ENCODE data around the gene ARHGAP15.
"Not testable (repeated sequence)": the region's sequence is repeated elsewhere in the genome, so short reads cannot be mapped to it uniquely, and the experiment has no call there.

Gene ARHGAP15

DNA sequence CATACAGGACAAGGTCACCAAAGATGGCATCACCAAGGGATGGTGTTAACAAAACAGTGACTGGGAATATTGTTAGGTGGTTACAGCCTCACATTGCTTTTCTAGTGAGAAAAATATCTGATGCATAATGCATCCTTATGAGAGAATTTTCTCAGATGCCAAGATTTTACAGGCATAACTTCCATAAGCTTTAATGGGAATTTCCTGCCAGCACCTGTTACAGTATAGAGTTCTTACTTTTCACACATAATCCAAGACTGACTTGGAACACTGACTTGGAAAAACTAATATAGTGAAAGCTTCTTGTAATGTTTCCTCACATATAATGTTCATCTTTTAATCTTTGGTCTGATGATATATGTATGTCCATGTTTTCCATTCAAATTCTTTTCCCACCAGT lies 402.8 kb downstream of the ARHGAP15 start:
- Histone ChIP-seq H3K36me3 (ENCODE audit: insufficient read depth, insufficient read length, low read length) (no peaks in the 10 kb centered on the region), H3K27me3 (ENCODE audit: insufficient read depth, insufficient read length) (no peaks in the 10 kb centered on the region), H3K9me3 (ENCODE audit: insufficient read depth, low read length) (no peaks in the 10 kb centered on the region), H3K4me1 (ENCODE audit: insufficient read depth, insufficient read length) (no peaks in the 10 kb centered on the region), H3K4me3 (ENCODE audit: insufficient read length, low read depth) (no peak overlapping the region), H3K9ac (ENCODE audit: insufficient read length, low read depth) (no peak overlapping the region)
- DNase-seq (ENCODE audit: low read depth, low spot score), result no peak
- TF ChIP-seq ZNF274 (IDR thresholded peaks at IDR 0.05; ENCODE audit: low read depth, low read length) (no peak), SUZ12 (IDR thresholded peaks at IDR 0.05; ENCODE audit: extremely low read depth, insufficient read depth, insufficient read length) (no peak), YY1 (IDR thresholded peaks at IDR 0.05; ENCODE audit: insufficient read depth, insufficient read length) (no peak)

DNA sequence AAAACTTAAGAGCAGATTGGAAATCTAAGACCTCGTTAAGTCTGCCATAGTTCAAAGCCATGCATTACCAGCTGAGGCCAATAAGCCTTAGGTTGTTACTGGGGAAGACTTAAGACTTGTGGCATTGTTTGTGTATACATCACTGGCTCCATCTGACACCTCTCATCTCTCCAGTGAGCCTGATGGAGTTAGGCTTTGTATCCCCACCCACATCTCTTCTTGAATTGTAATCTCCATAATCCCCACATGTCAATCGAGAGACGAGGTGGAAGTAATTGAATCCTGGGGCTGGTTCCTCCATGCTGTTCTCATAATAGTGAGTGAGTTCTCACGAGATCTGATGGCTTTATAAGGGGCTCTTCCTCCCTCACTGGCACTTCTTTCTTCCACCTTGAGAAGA lies 404.6 kb downstream of the ARHGAP15 start:
- no peak overlapping the region for H3K9ac ChIP-seq (ENCODE audit: insufficient read length, low read depth)
- no peaks in the 10 kb centered on the region for H3K4me1 ChIP-seq (ENCODE audit: insufficient read depth, insufficient read length)
- no peak for TF ChIP-seq SUZ12 (IDR thresholded peaks at IDR 0.05; ENCODE audit: extremely low read depth, insufficient read depth, insufficient read length)
- TF ChIP-seq YY1 (IDR thresholded peaks at IDR 0.05; ENCODE audit: insufficient read depth, insufficient read length), result no peak
- TF ChIP-seq ZNF274 (IDR thresholded peaks at IDR 0.05; ENCODE audit: low read depth, low read length), result no peak
- DNase-seq (ENCODE audit: low read depth, low spot score), result no peak
- no peaks in the 10 kb centered on the region for H3K36me3 ChIP-seq (ENCODE audit: insufficient read depth, insufficient read length, low read length)
- H3K4me3 ChIP-seq (ENCODE audit: insufficient read length, low read depth), result no peak overlapping the region
- H3K9me3 ChIP-seq (ENCODE audit: insufficient read depth, low read length), result no peaks in the 10 kb centered on the region
- no peaks in the 10 kb centered on the region for H3K27me3 ChIP-seq (ENCODE audit: insufficient read depth, insufficient read length)

DNA sequence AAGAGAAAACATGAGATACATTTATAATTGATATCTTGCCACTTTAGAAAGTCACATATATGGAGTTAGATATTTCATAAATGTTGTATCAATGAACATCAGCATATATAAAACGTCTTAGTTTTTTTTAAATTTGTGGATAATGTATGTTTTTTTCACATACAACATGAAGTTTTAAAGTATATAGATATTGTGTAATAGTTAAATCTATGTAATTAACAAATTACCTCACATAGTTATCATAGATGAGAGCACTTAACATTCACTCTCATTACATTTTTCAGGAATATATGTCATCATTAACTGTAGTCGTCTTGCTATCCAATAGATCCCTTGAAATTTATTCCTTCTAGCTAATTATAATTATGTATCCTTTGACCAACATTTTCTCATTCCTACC lies 406.6 kb downstream of the ARHGAP15 start:
- no peak for DNase-seq (ENCODE audit: low read depth, low spot score)
- no peaks in the 10 kb centered on the region for H3K27me3 ChIP-seq (ENCODE audit: insufficient read depth, insufficient read length)
- H3K4me1 ChIP-seq (ENCODE audit: insufficient read depth, insufficient read length), result no peaks in the 10 kb centered on the region
- no peaks in the 10 kb centered on the region for H3K9me3 ChIP-seq (ENCODE audit: insufficient read depth, low read length)
- no peak overlapping the region for H3K9ac ChIP-seq (ENCODE audit: insufficient read length, low read depth)
- H3K4me3 ChIP-seq (ENCODE audit: insufficient read length, low read depth), result no peak overlapping the region
- H3K36me3 ChIP-seq (ENCODE audit: insufficient read depth, insufficient read length, low read length), result no peaks in the 10 kb centered on the region
- TF ChIP-seq SUZ12 (IDR thresholded peaks at IDR 0.05; ENCODE audit: extremely low read depth, insufficient read depth, insufficient read length) (no peak), YY1 (IDR thresholded peaks at IDR 0.05; ENCODE audit: insufficient read depth, insufficient read length) (no peak), ZNF274 (IDR thresholded peaks at IDR 0.05; ENCODE audit: low read depth, low read length) (no peak)

DNA sequence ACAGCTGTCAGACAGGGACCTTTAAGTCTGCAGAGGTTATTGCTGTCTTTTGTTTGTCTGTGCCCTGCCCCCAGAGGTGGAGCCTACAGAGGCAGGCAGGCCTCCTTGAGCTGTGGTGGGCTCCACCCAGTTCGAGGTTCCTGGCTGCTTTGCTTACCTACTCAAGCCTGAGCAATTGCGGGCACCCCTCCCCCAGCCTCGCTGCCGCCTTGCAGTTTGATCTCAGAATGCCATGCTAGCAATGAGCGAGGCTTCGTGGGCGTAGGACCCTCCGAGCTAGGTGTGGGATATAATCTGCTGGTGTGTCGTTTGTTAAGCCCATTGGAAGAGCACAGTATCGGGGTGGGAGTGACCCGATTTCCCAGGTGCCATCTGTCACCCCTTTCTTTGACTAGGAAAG lies 412.7 kb downstream of the ARHGAP15 start:
- not testable (repeated sequence) for H3K27me3 ChIP-seq (ENCODE audit: insufficient read depth, insufficient read length); H3K4me1 ChIP-seq (ENCODE audit: insufficient read depth, insufficient read length); H3K4me3 ChIP-seq (ENCODE audit: insufficient read length, low read depth); H3K9me3 ChIP-seq (ENCODE audit: insufficient read depth, low read length); DNase-seq (ENCODE audit: low read depth, low spot score); H3K9ac ChIP-seq (ENCODE audit: insufficient read length, low read depth); H3K36me3 ChIP-seq (ENCODE audit: insufficient read depth, insufficient read length, low read length)

DNA sequence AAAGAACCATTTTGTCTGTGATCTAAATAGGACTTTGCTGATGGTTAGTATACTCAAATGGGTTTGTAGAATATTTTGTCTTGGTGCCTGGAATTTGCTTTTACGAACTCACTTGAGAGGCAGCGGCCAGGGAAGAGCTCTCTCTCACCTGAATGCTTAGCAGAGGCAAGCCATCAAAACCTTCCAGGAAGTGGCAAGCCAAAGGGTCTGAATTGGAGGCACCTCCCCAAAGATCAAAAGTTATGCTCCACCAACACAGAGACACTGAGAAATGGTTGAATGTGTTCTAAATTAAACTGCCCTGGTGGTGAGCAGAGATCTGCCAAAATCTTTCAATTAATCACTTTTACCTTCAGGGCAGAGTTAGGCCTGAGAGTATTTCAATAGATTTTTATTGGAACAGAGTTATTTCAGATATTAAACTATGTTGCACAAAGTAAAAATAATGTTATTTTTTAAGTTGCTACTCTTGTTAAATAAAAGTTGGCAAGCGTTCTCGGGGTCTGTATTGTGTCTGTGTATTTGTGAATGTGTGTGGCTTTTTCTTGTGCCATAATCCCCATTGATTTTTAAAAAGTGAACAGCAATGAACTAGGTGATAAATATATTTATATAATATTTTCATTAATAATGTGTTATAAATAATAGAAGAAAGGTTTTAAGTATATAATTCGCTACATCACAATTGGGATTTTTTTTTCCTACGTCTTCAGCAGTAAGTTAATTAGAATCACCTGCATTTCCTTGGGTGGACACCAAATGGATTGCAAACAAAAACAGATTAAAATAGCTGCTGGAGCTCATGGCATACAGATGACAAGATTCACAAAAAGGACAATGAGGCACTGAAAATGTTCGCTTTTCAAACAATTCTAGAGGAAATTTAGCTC lies 416.1 kb downstream of the ARHGAP15 start:
- no peaks in the 10 kb centered on the region for H3K36me3 ChIP-seq (ENCODE audit: insufficient read depth, insufficient read length, low read length)
- DNase-seq (ENCODE audit: low read depth, low spot score), result no peak
- no peaks in the 10 kb centered on the region for H3K27me3 ChIP-seq (ENCODE audit: insufficient read depth, insufficient read length)
- H3K9ac ChIP-seq (ENCODE audit: insufficient read length, low read depth), result no peak overlapping the region
- peaks cover 7% of the 10 kb centered on the region; the same call in 1 of the 2 replicates for H3K9me3 ChIP-seq (ENCODE audit: insufficient read depth, low read length)
- no peak for TF ChIP-seq YY1 (IDR thresholded peaks at IDR 0.05; ENCODE audit: insufficient read depth, insufficient read length)
- H3K4me1 ChIP-seq (ENCODE audit: insufficient read depth, insufficient read length), result no peaks in the 10 kb centered on the region
- no peak overlapping the region for H3K4me3 ChIP-seq (ENCODE audit: insufficient read length, low read depth)

DNA sequence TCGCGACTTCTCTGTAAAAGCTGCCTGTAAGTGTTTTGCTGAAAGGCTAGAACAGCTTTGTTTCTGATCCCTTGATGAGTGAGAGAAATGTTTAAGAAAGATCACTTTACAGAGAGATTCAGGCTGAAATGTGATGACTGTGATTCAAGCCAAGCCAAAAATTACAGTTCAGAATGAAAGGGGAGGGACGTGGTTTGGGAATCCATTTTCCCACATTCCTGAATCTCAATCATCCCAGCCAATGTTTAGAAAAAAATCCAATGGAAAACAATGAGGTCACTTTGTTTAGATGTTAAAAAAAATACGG lies 416.7 kb downstream of the ARHGAP15 start:
- Histone ChIP-seq H3K9ac (ENCODE audit: insufficient read length, low read depth) (no peak overlapping the region), H3K4me3 (ENCODE audit: insufficient read length, low read depth) (no peak overlapping the region), H3K27me3 (ENCODE audit: insufficient read depth, insufficient read length) (no peaks in the 10 kb centered on the region), H3K4me1 (ENCODE audit: insufficient read depth, insufficient read length) (no peaks in the 10 kb centered on the region), H3K36me3 (ENCODE audit: insufficient read depth, insufficient read length, low read length) (no peaks in the 10 kb centered on the region), H3K9me3 (ENCODE audit: insufficient read depth, low read length) (peaks cover 7% of the 10 kb centered on the region; the same call in 1 of the 2 replicates)
- TF ChIP-seq SUZ12 (IDR thresholded peaks at IDR 0.05; ENCODE audit: extremely low read depth, insufficient read depth, insufficient read length) (no peak), YY1 (IDR thresholded peaks at IDR 0.05; ENCODE audit: insufficient read depth, insufficient read length) (no peak), ZNF274 (IDR thresholded peaks at IDR 0.05; ENCODE audit: low read depth, low read length) (no peak)
- DNase-seq (ENCODE audit: low read depth, low spot score), result no peak

DNA sequence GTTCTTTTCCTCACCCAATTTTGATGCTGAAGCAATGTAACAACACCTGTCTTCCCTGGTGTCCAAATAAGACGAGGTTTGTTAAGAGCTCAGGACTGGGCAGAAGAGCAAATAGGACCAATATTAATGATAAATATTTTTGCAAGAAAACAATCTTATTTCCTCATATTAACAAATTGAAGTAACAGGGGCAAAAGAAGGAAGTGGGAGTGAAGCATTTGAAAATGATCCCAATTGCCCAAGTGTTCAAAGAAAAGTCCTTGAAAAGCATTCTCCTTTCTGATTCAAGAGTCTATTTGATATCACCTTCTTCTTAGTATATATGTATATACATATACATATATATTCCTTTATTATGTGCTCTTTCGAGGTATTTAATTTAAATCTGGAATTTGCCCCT lies 418.8 kb downstream of the ARHGAP15 start:
- DNase-seq (ENCODE audit: low read depth, low spot score), result no peak
- no peak overlapping the region for H3K4me3 ChIP-seq (ENCODE audit: insufficient read length, low read depth)
- no peaks in the 10 kb centered on the region for H3K36me3 ChIP-seq (ENCODE audit: insufficient read depth, insufficient read length, low read length)
- H3K9ac ChIP-seq (ENCODE audit: insufficient read length, low read depth), result no peak overlapping the region
- H3K4me1 ChIP-seq (ENCODE audit: insufficient read depth, insufficient read length), result no peaks in the 10 kb centered on the region
- no peaks in the 10 kb centered on the region for H3K27me3 ChIP-seq (ENCODE audit: insufficient read depth, insufficient read length)
- no peaks in the 10 kb centered on the region for H3K9me3 ChIP-seq (ENCODE audit: insufficient read depth, low read length)
- no peak for TF ChIP-seq ZNF274 (IDR thresholded peaks at IDR 0.05; ENCODE audit: low read depth, low read length)
- TF ChIP-seq SUZ12 (IDR thresholded peaks at IDR 0.05; ENCODE audit: extremely low read depth, insufficient read depth, insufficient read length), result no peak
- TF ChIP-seq YY1 (IDR thresholded peaks at IDR 0.05; ENCODE audit: insufficient read depth, insufficient read length), result no peak

Data from NT2/D1 (cell line).